ENCODE results near the gene BRAF. TPM values are rescaled to one million over a fixed set of nuclear protein-coding genes. Genes with fewer than 3 reads are reported as not detected.

The BRAF gene
- total RNA-seq, 2 experiments from 2014 or later, result 49.9 to 57.8 TPM

DNA sequence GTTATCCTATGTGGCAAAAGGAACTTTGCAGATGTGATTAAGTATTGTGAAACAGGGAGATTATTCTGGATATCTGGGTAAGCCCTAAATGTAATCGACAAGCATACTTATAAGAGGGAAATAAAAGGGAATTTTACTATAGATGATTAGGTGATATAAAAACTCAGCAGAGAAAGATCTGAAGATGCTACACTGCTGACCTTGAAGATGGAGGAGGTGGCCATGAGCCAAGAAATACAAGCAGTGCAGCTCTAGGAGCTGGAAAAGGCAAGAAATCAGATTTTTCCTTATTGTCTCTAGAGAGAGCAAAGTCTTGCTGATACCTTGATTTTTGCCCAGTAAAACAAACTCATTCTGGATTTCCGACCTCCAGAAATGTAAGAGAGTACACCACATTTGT, 67.7 kb downstream of the BRAF start:
- no peak overlapping the region for H3K4me3 Mint-ChIP-seq
- H3K36me3 Mint-ChIP-seq (ENCODE audit: low read depth), result peaks cover 3% of the 10 kb centered on the region
- POLR2A ChIA-PET, result no interaction called here
- peaks cover 50% of the 10 kb centered on the region for H3K4me1 Mint-ChIP-seq (ENCODE audit: low read depth)
- Histone ChIP-seq H3K4me1 (ENCODE audit: insufficient read depth, low read length) (no peaks in the 10 kb centered on the region), H3K27ac (ENCODE audit: low read depth in 1 of 2, low read length in 2 of 2) (no peak overlapping the region), H3K36me3 (ENCODE audit: insufficient read depth, low read length) (no peaks in the 10 kb centered on the region), H3K9me3 (ENCODE audit: control insufficient read depth in 1 of 2, insufficient read depth in 1 of 2, low read length in 2 of 2) (no peaks in the 10 kb centered on the region), H3K4me3 (ENCODE audit: low read length) (no peak overlapping the region), H3K27me3 (ENCODE audit: control insufficient read depth in 1 of 2, insufficient read depth in 2 of 2, low read length in 2 of 2) (no peaks in the 10 kb centered on the region)
- intact Hi-C loops (cut with DNase I, micrococcal nuclease), result no loop called here
- DNase-seq (no peak), ATAC-seq (ENCODE audit: poor library complexity) (no peak)
- TF ChIP-seq, protein P1, sequence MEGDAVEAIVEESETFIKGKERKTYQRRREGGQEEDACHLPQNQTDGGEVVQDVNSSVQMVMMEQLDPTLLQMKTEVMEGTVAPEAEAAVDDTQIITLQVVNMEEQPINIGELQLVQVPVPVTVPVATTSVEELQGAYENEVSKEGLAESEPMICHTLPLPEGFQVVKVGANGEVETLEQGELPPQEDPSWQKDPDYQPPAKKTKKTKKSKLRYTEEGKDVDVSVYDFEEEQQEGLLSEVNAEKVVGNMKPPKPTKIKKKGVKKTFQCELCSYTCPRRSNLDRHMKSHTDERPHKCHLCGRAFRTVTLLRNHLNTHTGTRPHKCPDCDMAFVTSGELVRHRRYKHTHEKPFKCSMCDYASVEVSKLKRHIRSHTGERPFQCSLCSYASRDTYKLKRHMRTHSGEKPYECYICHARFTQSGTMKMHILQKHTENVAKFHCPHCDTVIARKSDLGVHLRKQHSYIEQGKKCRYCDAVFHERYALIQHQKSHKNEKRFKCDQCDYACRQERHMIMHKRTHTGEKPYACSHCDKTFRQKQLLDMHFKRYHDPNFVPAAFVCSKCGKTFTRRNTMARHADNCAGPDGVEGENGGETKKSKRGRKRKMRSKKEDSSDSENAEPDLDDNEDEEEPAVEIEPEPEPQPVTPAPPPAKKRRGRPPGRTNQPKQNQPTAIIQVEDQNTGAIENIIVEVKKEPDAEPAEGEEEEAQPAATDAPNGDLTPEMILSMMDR (IDR thresholded peaks at IDR 0.05), result no peak
- no peak overlapping the region for H3K27ac Mint-ChIP-seq
- CTCF ChIA-PET, result no interaction called here
- no peaks in the 10 kb centered on the region for H3K27me3 Mint-ChIP-seq
- no peaks in the 10 kb centered on the region for H3K9me3 Mint-ChIP-seq

DNA sequence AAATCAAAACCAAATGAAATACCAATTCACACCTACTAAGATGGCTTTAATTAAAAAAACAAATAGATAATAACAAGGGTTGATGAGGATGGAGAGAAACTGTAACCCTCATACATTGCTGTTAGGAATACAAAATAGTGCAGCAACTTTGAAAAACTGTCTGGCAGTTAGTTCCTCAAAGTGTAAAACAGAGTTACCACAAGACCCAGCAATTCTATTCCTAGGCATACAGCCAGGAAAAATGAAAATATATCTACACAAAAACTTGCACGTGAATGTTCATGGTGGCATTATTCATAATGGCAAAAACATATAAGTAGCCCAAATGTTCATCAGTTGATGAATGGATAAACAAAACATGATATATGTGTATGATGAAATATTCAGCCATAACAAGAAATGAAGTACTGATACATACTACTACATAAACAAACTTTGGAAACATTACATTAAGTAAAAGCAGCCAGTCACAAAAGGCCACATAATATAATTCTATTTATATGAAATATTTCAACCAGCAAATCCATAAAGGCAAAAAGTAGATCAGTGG, 83.5 kb downstream of the BRAF start:
- TF ChIP-seq, protein P1 (IDR thresholded peaks at IDR 0.05), result no peak
- H3K4me1 ChIP-seq (ENCODE audit: insufficient read depth, low read length), result no peaks in the 10 kb centered on the region
- no peak for DNase-seq
- H3K27me3 Mint-ChIP-seq, result no peaks in the 10 kb centered on the region
- ChIA-PET CTCF (no interaction called here), POLR2A (no interaction called here)
- H3K4me3 ChIP-seq (ENCODE audit: low read length), result no peak overlapping the region
- H3K36me3 ChIP-seq (ENCODE audit: insufficient read depth, low read length), result peaks cover 10% of the 10 kb centered on the region
- ATAC-seq (ENCODE audit: poor library complexity), result no peak
- no peaks in the 10 kb centered on the region for H3K9me3 Mint-ChIP-seq
- H3K27me3 ChIP-seq (ENCODE audit: control insufficient read depth in 1 of 2, insufficient read depth in 2 of 2, low read length in 2 of 2), result no peaks in the 10 kb centered on the region
- H3K27ac ChIP-seq (ENCODE audit: low read depth in 1 of 2, low read length in 2 of 2), result no peak overlapping the region
- H3K4me3 Mint-ChIP-seq, result no peak overlapping the region
- intact Hi-C loops (cut with DNase I, micrococcal nuclease), result no loop called here
- H3K4me1 Mint-ChIP-seq (ENCODE audit: low read depth), result peaks cover 4% of the 10 kb centered on the region
- H3K9me3 ChIP-seq (ENCODE audit: control insufficient read depth in 1 of 2, insufficient read depth in 1 of 2, low read length in 2 of 2), result no peaks in the 10 kb centered on the region
- H3K27ac Mint-ChIP-seq, result no peak overlapping the region
- H3K36me3 Mint-ChIP-seq (ENCODE audit: low read depth), result peaks cover 50% of the 10 kb centered on the region

DNA sequence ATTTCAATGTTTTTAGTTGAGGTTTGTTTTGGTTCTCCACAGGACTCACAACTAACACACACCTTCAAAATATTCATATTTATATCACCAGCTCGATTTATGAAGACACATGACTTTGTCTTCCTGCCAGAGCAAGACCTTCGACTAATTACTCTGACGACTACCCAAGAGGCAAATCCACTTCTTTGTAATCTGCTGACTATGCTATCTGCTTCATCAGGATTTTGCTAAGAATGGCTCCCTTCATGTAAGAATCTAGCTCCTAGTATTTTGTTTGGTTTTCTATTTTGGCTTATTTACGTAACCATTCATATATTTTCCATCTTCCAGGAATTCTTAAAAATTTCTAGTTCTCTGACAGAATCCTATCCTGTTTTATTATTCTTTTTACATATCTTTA, 93.0 kb downstream of the BRAF start:
- DNase-seq (no peak), ATAC-seq (ENCODE audit: poor library complexity) (no peak)
- Mint-ChIP-seq H3K4me1 (ENCODE audit: low read depth) (no peaks in the 10 kb centered on the region), H3K9me3 (no peaks in the 10 kb centered on the region), H3K36me3 (ENCODE audit: low read depth) (peaks cover 53% of the 10 kb centered on the region), H3K27ac (no peak overlapping the region), H3K27me3 (no peaks in the 10 kb centered on the region), H3K4me3 (no peak overlapping the region)
- Histone ChIP-seq H3K4me3 (ENCODE audit: low read length) (no peak overlapping the region), H3K9me3 (ENCODE audit: control insufficient read depth in 1 of 2, insufficient read depth in 1 of 2, low read length in 2 of 2) (no peaks in the 10 kb centered on the region), H3K36me3 (ENCODE audit: insufficient read depth, low read length) (peaks cover 38% of the 10 kb centered on the region), H3K27me3 (ENCODE audit: control insufficient read depth in 1 of 2, insufficient read depth in 2 of 2, low read length in 2 of 2) (no peaks in the 10 kb centered on the region), H3K4me1 (ENCODE audit: insufficient read depth, low read length) (no peaks in the 10 kb centered on the region), H3K27ac (ENCODE audit: low read depth in 1 of 2, low read length in 2 of 2) (no peak overlapping the region)
- ChIA-PET POLR2A (no interaction called here), CTCF (no interaction called here)
- intact Hi-C loops (cut with DNase I, micrococcal nuclease), result no loop called here
- TF ChIP-seq, protein P1 (IDR thresholded peaks at IDR 0.05), result no peak

All from CD4-positive, alpha-beta T cell (primary cell).